GM23338 (cell line): ENCODE data around the gene SMC4.

Experiments
- CREB1 ChIP-seq: fragments of 250-450 bp; sonication (Bioruptor Pico); IDR thresholded peaks from 2 replicates; pipeline ENCODE4 v1.5.0; 2020; ENCODE audit warnings: low read depth, mild to moderate bottlenecking, moderate library complexity
- EZH2 ChIP-seq: fragments of 200-600 bp; sonication (generic); IDR thresholded peaks from one replicate; pipeline ENCODE4 v1.8.0; 2017; ENCODE audit warnings: antibody characterized with exemption, mild to moderate bottlenecking, low read depth; ENCODE audit not compliant: unreplicated experiment
- EZH2phosphoT487 ChIP-seq: fragments of 200-600 bp; sonication (generic); IDR thresholded peaks from one replicate; pipeline ENCODE4 v1.8.1; 2018; ENCODE audit warnings: antibody characterized with exemption; ENCODE audit not compliant: unreplicated experiment
- JUNB ChIP-seq: IDR thresholded peaks from one replicate; pipeline ENCODE4 v1.6.1; 2016; ENCODE audit warnings: antibody characterized with exemption; ENCODE audit not compliant: unreplicated experiment
- POLR2AphosphoS5 ChIP-seq: IDR thresholded peaks from 2 replicates; pipeline ENCODE4 v1.6.1; 2016; ENCODE audit warnings: antibody characterized with exemption, low read depth
- ZNF331 ChIP-seq: fragments of 250-450 bp; sonication (Bioruptor Pico); IDR thresholded peaks from 2 replicates; pipeline ENCODE4 v1.5.0; 2020; ENCODE audit warnings: low read depth, mild to moderate bottlenecking, moderate library complexity
- TF ChIP-seq, protein P1 (sequence below), 2 experiments: fragments of 200-600 bp in 1 of 2; sonication (generic) in 1 of 2; conservative IDR thresholded peaks; 2 replicates each; pipeline versions ENCODE4 v1.5.1 to v1.6.1; 2016 to 2017; ENCODE audit warnings: antibody characterized with exemption in 2 of 2, low read depth in 2 of 2, mild to moderate bottlenecking in 2 of 2, moderate library complexity in 1 of 2
- TF ChIP-seq, protein P2 (sequence below): IDR thresholded peaks from one replicate; pipeline ENCODE4 v1.6.1; 2018; ENCODE audit warnings: antibody characterized with exemption; ENCODE audit not compliant: unreplicated experiment
- TF ChIP-seq, protein P3 (sequence below): IDR thresholded peaks from 2 replicates; pipeline ENCODE4 v1.6.1; 2016; ENCODE audit warnings: antibody characterized with exemption

DNA sequence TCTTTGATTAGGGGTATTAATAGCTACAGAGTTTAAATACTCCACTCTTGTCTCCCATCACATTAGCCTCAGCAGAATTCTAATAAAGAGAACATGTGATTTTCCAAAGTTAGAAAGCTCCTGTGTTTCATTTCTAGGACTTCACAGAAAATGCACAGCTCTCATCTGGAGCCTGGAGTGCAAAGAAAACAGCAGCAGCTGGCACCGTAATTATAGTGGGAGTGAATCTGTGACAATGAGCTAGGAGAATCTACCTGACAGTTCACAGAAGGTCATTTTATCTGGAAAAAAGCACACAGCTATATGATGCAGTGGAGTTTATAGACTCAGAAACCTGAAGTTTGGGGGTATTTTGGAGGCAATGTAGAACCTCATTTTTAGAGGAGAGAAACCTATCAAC is 55.5 kb downstream of the SMC4 start:
- TF ChIP-seq POLR2AphosphoS5: no peak
- TF ChIP-seq, protein P1, sequence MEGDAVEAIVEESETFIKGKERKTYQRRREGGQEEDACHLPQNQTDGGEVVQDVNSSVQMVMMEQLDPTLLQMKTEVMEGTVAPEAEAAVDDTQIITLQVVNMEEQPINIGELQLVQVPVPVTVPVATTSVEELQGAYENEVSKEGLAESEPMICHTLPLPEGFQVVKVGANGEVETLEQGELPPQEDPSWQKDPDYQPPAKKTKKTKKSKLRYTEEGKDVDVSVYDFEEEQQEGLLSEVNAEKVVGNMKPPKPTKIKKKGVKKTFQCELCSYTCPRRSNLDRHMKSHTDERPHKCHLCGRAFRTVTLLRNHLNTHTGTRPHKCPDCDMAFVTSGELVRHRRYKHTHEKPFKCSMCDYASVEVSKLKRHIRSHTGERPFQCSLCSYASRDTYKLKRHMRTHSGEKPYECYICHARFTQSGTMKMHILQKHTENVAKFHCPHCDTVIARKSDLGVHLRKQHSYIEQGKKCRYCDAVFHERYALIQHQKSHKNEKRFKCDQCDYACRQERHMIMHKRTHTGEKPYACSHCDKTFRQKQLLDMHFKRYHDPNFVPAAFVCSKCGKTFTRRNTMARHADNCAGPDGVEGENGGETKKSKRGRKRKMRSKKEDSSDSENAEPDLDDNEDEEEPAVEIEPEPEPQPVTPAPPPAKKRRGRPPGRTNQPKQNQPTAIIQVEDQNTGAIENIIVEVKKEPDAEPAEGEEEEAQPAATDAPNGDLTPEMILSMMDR (conservative IDR thresholded peaks at IDR 0.05; ENCODE audit: low read depth in 2 of 2): no peak
- TF ChIP-seq EZH2: no peak
- TF ChIP-seq, protein P2, sequence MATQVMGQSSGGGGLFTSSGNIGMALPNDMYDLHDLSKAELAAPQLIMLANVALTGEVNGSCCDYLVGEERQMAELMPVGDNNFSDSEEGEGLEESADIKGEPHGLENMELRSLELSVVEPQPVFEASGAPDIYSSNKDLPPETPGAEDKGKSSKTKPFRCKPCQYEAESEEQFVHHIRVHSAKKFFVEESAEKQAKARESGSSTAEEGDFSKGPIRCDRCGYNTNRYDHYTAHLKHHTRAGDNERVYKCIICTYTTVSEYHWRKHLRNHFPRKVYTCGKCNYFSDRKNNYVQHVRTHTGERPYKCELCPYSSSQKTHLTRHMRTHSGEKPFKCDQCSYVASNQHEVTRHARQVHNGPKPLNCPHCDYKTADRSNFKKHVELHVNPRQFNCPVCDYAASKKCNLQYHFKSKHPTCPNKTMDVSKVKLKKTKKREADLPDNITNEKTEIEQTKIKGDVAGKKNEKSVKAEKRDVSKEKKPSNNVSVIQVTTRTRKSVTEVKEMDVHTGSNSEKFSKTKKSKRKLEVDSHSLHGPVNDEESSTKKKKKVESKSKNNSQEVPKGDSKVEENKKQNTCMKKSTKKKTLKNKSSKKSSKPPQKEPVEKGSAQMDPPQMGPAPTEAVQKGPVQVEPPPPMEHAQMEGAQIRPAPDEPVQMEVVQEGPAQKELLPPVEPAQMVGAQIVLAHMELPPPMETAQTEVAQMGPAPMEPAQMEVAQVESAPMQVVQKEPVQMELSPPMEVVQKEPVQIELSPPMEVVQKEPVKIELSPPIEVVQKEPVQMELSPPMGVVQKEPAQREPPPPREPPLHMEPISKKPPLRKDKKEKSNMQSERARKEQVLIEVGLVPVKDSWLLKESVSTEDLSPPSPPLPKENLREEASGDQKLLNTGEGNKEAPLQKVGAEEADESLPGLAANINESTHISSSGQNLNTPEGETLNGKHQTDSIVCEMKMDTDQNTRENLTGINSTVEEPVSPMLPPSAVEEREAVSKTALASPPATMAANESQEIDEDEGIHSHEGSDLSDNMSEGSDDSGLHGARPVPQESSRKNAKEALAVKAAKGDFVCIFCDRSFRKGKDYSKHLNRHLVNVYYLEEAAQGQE: no peak
- TF ChIP-seq, protein P3, sequence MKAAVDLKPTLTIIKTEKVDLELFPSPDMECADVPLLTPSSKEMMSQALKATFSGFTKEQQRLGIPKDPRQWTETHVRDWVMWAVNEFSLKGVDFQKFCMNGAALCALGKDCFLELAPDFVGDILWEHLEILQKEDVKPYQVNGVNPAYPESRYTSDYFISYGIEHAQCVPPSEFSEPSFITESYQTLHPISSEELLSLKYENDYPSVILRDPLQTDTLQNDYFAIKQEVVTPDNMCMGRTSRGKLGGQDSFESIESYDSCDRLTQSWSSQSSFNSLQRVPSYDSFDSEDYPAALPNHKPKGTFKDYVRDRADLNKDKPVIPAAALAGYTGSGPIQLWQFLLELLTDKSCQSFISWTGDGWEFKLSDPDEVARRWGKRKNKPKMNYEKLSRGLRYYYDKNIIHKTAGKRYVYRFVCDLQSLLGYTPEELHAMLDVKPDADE: no peak
- no peak for TF ChIP-seq EZH2phosphoT487
- no peak for TF ChIP-seq CREB1
- TF ChIP-seq JUNB: no peak
- TF ChIP-seq ZNF331 (CRISPR knock-in tag): no peak
